Stimulated activated CD4-positive, alpha-beta T cell treated with anti-CD3 and anti-CD28 coated beads, Interleukin-15, amount 100 ng/mL, for 24 hours (primary cell): ENCODE data around the gene GRHL1.
A peak's percentile ranks its signal among the peaks of the same experiment; 100 is the strongest.

ENCODE experiments used
- DNase-seq: peaks from one replicate; pipeline ENCODE4 v3.0.0-alpha.2; 2020

Gene GRHL1

DNA sequence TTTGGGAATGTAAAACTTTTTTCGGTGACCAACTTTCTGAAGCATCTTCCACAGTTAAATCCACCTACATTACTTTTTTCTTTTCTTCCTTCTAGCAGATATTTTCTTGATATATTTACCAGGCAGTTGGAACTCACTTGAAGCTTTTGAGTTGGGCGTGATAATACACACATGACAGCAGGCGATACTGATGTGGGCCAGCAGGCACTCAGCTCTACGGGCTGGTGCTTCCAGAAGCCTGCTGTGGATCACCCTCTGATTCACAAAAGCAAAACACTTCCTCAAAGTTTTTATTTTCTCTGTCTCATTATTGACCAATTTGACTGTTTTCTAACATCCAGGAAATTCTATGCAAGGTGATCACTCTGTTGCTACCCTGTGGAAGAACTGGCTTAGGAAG is 22.9 kb downstream of the GRHL1 start:
- no peak for DNase-seq

DNA sequence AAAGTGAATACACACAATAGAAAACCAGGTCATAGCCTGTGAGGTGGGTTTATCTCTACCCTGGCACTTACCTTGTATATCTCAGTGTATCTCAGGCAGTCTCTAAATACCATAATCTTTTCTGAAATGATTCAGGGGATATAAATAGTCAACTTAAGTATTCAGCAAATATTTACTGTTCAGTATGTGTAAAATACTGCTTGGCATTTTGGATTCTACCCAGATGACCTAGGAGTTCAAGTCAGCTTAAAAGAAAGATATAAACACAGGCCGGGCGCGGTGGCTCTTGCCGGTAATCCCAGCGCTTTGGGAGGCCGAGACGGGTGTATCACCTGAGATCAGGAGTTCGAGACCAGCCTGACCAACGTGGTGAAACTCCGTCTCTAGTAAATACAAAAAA is 23.8 kb downstream of the GRHL1 start:
- DNase-seq = no peak

DNA sequence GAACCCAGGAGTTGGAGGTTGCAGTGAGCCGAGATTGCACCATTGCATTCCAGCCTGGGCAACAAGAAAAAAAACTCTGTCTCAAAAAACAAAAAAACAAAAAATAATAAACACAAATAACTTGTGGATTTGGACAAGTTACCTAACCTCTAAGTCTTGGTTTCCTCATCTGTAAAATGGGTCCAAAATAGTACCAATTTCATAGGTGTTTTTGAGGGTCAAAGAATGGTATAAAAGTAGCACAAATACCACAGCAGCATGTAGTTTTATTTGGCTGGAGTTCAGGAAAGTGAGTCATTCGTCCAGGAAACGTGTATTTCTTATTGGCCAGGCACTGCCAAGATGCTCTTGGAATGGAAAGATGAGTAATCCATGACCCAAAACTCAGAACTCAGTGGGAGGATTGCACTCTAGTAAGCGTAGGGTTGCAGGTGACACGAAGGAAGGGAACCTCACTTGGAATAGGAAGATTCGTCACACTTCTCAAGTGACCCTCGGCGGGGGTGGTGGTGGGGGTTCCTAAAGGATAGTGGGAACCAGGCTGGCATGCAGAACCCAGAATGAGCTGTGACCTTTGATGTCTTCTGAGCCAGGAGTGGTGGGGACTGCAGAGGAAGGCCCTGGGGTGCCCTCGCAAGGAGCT is 24.4 kb downstream of the GRHL1 start:
- DNase-seq = peak; percentile 61

DNA sequence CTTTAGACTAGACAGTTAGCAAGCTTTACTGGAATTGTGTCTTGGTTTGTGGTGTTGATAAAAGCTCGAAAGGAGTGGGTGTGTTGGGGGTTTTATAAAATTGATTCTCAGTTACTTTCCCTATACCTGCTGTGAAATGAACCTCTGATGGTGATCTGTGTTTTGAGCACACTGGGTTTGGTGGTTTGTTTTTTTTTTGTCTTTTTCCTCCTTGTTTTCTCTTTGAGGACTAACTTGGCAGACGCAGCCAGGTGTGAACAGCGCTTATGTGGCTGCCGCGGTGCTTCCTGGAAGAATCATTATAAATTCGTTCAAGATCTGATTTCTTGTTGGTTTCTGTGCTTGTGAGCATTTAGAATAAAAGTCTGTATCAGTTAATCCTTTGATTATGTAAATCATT is 28.5 kb downstream of the GRHL1 start:
- peak; percentile 31 for DNase-seq

DNA sequence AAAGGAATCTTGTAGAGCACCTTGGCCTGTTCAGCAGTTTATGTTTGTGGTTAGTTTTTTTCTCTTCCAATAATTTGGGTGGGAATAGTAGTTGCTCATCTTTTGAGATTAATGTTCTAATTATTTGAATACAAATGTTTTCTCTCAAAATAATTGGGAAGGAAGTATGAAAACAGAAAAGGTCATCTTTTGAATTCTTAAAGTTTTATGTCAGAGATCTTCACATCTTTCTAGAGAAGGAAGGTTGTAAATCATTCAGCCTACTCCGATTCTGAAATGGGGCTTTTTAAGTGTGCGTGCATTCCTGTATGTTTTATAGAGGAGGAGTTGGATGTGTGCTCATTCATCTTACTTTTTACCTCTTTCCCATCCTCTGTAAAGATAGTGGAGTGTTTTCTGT is 29.0 kb downstream of the GRHL1 start:
- DNase-seq = no peak

DNA sequence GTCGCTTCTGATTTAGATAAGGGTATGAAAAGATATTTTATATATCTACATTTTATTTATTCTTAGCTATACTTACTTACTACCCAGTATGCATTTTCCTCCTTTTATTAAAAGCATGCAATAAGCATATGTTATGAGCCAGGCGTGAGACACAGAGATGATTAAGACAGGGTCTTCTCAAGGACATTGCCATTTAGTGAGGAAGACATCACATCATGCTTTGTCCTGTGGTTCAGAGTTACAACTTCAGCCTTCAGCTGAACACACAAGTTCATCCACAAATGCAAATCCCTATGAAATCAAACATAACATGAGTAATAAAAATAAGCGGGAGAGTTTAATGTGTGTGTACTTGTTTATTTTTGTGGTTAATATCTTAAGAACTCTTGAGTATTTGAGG is 30.2 kb downstream of the GRHL1 start:
- DNase-seq = no peak

DNA sequence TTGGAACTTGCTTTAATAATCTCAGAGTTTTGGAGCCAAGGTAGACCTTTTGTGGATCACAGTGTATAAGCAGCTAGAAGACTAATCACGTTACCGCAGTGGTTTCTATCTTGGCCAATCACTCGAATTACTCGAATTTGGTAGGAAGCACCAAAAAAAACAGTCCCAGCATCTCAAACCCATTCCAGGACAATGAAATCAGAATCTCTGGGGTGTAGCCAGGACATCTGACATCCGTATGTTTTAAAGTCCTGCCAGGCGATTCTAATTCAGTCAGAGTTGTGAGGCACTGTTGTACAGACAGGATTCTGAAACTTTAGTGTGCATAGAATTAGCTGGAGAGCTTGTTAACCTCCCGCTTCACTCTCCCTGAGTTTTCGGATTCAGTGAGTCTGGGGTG is 30.8 kb downstream of the GRHL1 start:
- DNase-seq = no peak

DNA sequence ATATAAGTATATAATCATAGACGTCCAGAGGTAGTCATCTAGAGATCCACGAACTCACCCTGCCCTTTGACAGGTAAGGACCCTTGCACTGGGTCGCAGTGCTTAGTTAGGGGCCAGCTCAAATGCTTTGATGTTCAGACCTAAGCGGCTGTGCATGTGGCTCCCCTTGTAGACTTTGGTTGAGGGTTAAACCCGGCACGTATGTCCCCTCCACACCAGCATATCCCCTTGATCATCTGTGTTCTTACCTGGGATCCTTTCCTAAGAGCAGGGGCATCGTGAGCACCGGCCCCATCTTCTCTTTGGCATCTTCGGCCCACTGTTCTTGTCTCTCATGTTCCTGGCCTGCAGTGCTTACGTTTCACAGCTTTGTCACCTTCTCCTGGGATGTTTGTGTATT is 31.4 kb downstream of the GRHL1 start:
- DNase-seq = no peak

DNA sequence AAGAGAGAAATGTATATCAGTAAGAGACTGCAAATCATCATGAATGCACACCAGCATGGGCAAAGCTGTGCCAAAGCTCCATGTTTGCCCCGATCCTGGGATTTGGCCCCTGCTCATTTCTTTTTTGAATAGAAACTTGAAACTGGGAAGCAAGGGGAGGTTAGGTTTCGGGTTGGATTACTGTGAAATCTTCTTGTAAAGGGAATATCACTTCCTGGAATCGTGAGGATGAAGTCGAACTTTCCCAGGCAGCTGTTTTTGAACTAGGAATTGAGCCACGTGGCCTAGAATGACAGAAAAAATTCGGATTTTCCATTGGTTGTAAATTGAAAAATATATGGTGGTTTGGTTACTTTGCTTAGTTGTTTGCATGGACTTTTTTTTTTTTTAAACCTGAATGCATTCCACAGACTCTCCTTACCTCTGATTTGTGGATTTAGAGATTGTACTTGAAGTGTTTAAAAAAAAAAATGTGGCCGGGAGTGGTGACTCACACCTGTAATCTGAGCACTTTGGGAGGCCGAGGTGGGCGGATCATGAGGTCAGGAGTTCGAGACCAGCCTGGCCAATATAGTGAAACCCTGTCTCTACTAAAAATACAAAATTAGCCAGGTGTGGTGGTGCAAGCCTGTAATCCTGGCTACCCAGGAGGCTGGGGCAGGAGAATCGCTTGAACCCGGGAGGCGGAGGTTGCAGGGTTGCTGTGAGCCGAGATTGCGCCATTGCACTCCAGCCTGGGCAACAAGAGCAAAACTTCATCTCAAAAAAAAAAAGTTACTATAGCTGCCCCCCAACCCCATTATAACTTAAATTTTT is 32.1 kb downstream of the GRHL1 start:
- DNase-seq = no peak

DNA sequence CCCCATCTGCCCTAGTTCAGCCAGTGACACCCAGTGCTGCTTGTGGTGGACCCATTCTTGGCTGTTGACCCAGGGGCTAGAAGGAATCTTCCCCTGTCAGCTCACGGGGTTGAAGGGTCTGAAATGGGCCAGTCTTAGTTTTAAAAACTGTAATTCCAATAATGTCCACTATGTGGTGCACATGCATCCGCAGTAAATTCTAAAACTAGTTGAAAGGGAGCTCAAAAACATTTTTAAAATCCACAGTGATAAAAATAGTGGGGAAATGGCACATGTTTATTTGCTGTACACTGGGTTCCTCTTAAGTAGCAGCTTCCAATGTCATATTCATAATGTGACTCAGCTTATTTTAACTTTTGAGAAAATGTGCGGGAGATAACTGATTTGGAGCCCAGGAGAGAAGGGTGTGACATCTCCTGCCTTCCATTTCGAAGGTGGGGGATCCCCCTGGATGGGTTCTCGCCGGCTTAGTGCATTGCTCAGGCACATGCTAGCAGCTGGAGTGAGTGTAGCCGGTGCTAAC is 32.8 kb downstream of the GRHL1 start:
- peak; percentile 25 for DNase-seq

DNA sequence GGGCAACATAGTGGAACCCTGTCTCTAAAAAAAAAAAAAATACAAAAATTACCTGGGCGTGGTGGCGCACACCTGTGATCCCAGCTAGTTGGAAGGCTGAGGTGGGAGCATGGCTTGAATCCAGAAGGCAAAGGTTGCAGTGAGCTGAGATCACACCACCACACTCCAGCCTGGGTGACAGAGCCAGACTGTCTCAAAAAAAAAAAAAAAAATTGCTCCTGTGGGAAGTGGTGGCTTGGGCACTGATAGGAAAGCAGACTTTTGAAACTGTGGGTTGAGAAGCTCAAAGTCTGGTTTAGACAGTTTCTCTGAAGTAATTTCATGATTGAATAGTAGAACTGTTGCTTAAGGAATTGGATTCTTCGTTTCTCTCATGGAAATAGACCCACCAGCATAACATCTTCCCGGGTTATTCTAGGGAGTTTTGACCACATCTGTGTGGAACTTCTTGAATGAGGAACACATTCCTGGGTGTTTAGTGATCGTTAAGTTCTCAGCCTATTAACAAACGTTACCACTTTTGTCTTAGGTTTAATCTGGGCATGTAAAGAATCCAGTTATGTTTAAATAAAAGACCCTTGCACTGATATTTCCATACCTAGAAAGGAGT is 33.5 kb downstream of the GRHL1 start:
- DNase-seq = no peak

DNA sequence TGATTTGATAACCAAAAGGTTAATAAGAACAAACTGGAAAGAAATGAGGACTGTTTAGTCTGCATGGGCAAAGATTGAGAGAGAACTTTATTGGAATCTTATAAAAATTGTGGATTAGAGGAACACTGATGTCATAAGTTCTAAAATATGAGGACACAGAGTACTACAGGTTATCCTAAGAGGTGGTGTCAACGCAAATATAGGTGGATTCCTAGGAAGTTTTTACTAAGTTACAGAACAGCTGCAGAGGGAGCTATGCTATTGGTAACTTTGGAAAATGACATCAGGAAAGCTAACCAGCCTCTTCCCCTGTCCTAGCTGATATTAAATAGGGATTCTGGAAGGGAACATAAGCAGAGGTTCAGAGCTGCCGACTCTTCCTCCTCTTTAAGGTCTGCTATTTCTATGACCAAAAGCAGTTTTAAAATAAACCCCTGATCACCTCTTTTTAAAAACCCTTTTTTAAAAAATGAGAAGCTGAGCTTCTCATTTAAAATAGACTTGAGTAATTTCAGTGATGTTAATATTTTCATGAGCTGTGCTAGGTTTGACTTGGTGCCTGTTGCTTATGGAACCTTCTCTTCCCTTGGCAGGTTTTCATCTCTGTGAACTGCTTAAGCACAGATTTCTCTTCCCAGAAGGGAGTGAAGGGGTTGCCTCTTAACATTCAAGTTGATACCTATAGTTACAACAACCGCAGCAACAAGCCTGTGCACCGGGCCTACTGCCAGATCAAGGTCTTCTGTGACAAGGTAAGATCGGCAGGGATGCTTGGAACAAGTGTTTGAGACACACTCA is 34.2 kb downstream of the GRHL1 start:
- no peak for DNase-seq

DNA sequence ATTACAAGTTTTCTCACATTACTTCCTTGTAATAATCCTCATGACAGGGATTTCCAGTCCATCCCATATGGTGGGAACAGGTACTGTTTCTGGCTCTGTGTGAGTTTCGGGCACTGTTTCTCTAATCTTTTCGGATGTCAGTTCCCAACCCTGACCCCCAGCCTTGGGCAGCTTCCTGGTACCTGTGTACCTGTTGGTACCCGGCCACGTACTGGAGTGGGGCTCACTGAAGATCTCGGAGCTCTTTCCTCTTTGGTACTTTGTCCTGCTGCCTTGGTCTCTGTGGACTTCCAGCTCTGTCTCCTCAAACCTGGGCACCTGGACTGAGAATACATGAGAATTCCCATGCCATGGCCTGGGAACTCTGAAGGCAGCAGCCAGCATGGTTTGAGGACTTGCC is 36.8 kb downstream of the GRHL1 start:
- no peak for DNase-seq

DNA sequence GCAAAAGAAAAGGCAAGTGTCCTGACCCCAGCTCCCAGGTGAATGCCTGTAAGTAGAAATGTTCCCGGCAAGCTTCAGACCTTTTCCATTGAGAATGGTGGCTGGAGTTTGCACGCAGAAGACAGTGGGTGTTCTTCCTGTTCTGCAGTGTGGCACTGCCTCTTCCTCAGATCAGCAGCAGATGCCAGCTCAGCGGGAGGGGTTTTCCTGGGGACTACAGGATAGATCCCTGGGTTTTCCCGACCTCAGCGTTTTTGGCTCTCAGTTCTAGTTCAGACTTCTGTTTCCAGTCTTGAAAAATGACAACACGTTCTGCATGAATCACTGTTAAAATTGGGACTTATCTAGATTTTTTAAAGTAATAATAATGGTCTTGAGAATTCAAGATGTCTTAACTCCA is 39.2 kb downstream of the GRHL1 start:
- DNase-seq = no peak

DNA sequence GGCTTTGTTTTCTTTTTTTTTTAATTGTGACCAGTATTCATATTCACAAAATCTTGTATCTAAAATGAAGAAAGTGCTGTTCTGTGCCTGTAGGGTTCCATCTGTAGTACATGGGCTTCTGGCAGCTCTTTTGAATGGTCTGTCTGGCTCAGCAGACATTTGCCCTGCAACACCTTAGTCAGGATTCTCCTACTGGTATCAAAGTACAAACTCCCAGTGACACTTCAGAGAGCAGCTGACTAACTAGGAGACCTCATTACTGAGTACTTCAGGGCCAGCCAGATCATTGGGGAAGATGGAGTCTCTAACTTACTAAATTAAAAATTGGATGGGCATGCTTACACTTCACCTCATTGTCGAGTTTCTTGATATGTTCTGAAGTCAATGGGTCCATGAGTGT is 39.7 kb downstream of the GRHL1 start:
- no peak for DNase-seq

DNA sequence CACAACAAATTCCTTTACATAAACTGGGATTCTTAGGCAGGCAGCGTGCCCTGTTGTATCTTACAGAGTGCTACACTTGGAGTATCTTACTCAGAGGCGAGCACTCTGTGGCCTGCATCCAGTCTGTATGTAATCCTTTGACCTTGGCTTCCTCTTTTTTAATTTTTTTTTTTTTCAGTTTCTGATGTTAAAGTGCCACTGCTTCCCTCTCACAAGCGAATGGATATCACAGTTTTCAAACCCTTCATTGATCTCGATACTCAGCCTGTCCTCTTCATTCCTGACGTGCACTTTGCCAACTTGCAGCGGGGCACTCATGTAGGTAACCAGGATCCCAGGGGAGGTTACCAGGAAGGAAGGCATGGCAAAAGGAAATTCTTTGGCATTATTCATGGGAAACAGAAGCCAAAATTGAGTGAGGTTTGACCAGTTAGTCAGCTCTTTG is 40.4 kb downstream of the GRHL1 start:
- DNase-seq = no peak

DNA sequence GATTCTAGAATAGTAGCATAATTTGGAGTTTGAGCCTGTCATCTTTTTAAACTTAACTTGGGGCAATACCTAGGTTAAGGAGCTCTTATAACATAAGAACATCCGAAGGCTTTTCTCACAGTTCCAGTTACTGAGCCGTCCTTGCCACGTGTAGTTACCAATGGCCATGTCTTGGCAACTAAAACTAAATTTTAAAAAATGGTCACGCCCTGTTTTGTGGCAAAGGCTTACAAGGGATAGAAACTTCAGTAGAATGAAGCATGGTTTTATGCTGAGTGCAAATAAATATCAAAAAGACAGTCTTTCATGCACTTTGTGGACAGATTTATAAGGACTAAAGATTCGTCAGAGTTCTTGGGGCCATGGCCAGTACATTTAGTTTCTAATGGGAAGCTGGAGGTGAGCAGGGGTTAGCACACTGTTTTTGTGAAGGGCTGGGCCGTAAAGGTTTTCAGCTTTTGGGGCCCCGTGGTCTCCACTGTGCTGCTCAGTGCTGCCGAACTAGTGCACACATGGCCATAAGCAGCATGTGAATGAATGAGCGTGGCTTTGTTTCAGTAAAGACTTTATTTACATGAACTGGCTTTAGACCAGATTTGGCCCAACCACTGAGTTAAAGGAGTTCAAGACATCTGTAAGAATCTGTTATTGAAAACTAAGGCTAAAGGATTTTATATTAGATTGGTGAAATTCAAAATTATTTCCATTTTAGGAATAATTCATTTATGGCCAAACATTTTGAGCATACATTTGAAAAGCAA is 41.1 kb downstream of the GRHL1 start:
- no peak for DNase-seq

DNA sequence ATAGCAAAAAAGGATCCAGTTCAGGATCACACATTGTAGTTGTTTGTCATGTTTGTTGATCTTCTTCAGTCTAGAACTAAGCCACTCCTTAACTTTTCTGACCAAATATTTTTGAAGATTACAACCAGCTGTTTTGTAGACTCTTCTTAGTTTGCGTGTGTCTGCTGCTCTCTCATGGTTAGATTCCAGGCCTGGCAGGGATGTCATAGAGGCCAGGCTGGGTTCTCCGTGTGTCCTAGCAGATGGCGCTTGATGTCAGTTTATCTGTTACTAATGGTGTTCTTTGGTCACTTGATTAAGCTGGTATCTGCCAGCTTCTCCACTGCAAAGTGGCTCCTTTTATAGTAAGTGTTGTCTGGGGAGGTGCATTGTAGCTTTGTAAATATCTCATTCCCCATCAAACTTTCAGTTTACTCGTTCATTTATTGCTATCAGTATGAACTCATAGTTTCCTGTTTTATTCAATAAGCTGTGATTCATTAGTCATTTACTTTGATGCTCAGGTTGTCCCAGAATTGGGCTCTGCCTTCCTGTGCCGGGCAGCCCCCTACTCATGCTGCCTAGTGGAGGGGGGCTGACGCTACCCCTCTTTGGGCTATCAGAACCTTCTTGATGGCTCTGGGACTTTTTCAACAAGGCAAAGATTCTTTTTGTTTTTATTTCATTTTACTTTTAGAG is 42.1 kb downstream of the GRHL1 start:
- no peak for DNase-seq

DNA sequence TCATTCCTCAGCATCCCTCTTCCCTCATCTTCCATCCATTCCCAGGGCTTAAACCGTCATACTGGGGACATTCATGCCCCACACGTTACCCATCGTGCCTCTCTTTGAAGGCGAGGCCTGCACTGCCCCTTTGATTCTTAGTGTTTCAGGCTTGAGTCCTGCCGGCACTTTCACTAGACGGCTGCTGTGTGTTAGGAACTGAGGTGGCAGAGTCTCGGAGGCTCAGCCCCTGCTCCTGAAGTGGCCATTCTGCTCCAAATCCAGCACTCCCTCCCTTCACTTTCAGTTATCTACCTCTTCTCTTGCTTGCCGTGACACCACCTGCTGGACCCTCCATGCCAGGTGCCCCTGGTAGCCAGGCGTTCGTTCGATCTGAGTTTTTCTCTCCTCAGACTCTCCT is 43.0 kb downstream of the GRHL1 start:
- DNase-seq = no peak

DNA sequence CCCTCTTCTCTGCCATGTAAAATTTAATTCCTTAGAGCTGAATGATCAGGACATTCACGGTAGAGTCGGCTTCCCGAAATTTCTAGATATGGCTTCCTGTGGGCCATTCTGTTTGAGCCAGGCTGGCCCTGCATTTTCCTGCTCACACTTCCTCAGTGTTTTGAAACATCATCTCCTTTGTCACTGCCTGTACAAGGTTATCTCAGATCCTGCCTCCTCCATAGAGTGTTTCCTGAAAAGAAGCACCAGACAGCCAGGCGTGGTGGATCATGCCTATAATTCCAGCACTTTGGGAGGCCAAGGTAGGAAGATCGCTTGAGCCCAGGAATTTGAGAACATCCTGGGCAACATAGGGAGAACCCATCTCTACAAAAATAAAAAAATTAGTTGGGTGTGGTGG is 43.6 kb downstream of the GRHL1 start:
- DNase-seq = no peak

DNA sequence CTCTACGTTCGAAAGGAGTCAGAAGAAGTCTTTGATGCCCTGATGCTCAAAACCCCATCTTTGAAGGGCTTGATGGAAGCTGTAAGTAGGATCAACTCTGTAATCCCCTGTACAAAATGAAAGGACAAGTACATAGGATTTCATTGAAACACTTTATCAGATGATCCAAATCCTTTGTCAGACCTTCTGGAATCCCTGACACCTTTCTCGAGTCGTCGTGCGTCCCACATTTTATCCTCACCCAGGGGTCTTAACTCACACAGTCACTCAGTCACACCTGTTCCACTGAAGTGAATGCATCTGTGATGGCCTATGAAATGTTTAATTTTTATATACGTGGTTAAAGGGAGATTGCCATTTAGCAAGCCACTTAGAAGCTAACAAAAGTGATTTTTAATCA is 44.8 kb downstream of the GRHL1 start:
- no peak for DNase-seq

DNA sequence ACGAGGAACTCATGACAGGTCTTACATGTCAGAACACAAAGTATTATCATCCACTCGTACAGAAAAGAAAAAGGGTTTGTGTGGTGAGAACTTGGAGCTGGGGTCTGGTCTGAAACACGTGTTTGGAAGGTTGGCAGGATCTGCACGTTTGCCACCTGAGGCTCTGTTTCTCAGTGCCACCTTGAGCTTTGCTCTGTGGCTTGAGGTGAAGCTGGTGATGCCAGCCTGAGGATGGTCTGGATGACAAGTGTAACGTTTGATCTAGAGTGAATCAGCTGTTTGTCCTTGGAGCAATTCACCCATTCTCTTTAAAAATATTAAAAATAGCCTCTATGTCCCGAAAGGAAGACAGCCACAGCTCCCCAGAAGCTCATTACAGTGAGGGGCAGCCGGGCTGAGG is 46.4 kb downstream of the GRHL1 start:
- no peak for DNase-seq
